HK-2 (cell line): ENCODE measurements around the gene IFT43.

Experiments
- DNase-seq: peaks from one replicate; pipeline ENCODE4 v3.0.0-alpha.2; 2018; ENCODE audit not compliant: unreplicated experiment

The IFT43 gene

DNA sequence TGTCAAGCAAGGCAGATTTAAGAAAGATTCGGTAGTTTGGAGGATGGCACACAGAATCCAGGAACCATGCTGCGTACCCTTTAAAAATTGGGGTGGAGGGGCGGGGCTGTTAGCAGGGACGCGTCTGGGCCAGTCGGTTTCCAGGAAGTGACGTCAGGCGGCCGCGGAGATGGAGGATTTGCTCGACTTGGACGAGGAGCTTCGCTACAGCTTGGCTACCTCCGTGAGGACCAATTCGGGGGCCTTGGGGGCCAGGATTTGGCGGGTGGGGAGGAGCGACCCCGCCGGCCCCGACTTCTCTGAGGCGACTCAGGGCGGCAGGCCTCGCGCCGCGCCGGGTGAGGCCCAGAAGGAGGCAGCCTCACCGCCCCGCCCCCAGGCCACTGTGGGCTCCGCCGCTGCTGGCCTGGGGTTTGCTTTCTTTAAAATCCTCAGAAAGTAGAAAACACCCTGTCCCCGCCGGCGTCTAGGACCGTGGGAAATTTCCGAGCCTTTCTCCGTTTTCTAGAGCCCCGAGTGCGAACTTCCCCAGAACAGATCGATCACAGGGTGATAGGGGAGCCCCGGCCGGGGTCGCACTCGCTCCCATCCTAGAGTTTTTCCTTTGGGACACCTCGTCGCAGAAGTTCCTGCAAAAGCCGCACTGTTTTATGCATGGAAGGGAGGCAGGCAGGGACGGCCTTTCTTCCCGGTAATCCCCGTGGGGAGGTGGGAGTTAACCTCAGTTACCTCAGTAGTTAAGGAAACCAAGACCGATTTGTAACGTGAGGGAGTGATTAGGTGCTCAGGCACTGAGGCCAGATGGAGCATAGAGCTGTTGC lies at the start of gene IFT43:
Gene IFT43, plus strand, starts transcription at position 146 of the 821 bp plus-strand sequence. Its CDS starts 24 bp downstream, at position 170.
- peak; percentile 69 for DNase-seq

DNA sequence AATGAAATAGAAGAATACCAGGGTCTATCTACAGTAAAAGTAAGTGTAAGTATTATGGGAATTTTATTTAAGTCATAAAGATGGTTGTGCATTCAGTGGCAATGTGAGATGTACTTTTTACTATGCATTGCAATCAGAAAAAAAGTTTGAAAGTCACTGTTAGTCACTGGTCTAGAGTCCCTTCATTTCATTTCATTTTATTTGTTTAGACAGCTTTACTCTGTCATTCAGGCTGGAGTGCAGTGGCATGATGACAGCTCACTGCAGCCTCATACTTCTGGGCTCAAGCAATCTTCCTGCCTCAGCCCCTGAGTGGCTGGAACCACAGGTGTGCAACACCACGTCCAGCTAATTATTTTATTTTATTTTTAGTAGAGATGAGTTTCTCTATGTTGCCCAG lies 46.4 kb upstream of the IFT43 start:
- no peak for DNase-seq

DNA sequence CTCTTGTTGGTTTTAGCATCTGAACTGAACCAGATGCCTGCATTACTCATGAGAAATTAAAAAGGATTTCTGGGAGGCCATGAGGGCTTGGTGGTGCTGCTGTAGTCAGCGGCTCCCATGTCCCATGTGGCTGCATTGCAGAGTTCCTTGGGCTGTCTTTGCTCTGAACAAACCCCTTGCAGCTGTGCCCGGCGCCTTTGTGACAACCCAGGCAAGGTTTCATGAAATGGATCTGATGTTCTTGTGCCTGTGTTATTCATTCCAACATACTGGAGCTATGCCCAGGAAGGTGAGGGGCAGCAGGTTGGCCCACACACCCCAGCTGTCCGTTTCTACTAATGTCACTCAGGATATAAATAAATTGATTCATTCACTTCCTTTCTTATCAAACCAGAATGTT lies 44.5 kb upstream of the IFT43 start:
- no peak for DNase-seq

DNA sequence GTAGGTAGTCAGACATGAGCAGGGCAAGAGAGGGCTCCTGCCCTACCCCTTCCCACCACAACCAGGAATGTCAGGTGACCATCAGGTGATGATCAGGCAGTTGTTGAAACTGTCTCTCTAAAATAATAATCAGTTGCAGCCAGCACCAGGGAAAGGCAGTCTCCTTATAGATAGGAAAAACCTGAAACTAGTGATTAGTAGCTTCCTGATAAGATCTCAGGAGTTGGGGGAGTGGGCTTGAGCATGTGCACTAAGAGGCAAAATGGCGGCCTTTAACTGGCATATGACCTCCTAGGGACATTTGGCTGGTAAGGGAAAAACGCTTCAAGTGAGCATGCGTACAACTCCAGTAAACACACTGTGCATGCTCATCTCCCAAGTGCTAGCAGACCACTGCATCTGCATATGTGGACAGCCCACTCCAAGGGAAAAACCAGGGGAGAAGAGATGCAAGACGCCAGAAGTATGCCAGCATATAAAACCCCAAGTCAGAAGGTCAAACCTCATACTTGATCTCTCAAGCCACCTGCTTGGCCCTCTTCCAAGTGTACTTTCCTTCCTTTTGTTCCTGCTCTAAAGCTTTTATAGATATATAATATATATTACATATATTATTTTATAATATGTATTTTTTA lies 40.8 kb upstream of the IFT43 start:
- no peak for DNase-seq

DNA sequence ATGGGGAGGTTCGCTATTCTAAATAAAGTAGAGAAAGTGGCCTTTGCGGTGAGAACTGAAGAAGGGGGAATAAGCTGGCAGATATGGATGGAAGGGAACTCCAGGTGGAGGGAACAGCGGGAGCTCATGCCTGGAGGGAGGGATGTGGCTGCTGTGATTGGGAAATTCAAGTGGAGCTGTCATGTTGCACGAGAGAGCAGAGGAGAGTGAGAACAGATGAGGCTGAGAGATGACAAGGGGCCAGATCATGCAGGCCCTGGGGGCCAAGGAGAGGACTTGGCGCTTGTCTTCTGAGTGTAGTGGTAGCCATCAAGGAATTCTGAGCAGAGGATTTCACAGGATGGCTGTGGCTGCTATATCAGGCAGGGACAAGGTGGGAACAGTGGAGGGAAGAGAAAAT lies 38.8 kb upstream of the IFT43 start:
- DNase-seq, result no peak

DNA sequence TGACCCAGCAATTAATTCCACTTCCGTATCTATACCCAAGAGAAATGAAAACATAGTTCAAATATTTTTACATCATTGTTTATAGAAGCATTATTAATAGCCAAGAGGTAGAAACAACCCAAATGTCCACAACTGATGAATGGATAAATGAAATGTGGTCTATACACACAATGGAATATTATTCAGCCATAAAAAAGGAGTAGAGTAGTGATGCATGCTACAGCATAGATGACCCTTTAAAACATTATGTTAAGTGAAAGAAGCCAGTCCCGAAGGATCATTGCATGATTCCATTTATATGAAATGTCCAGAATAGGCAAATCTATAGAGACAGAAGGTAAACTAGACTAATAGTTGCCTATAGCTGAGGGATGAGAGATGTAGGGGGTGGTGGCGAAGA lies 33.1 kb upstream of the IFT43 start:
- no peak for DNase-seq

DNA sequence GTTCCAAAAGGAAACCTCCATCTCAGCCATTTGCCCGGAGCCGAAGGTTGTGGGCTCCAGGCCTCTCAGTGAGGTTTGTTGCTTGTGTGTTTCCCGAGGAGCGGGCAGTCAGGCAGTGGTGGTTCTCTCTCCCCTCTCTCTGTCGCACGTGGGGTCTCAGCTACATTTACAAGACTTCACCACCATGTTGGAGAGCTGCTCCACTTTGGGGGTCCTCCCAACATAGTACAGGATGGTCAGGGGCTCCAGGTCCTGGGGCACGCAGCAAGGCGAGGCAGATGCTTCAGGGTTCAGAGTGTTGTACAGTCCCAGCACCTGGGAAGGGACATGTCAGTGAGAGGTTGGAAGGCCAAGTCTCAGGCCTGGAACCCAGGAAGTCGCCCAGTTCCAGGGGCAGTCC lies 26.5 kb upstream of the IFT43 start:
- no peak for DNase-seq

DNA sequence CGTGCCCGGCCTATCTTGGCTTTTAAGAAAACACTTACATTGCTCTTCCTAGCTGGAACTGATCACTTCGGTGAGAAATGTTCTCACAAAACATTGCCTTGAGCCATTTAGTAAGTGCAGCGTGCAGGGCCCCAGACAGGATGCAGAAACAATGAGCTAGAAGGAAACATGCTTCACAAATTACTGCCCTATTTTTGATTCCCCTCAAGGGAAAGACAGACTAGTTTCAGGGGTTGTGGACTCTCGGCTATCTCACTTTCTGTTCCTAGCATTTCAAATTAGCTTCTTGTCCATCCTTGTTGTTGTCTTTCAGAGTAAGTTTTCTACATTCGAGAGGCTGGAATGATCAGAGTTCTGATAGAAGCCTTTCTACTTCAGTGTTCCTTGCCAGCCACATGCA lies 25.3 kb upstream of the IFT43 start:
- DNase-seq, result no peak

DNA sequence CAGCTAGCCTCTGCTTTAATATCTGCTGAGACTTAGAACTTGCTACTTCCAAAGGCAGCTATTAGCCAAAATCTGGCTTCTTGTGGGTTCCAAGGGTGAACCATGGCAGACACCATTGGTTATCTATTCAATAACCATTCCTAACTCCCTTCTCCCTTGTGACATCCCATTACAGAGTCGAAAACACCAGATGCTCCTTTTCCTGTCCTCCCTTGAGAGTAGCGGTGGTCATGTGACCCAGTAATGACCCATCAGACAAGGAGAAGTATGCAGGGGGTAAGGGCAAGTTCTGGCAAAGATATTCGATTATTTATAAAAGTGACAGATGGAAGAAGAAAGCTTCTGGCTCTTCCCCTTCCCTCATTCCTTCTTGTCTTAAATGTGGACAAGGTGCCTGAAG lies 23.9 kb upstream of the IFT43 start:
- no peak for DNase-seq

DNA sequence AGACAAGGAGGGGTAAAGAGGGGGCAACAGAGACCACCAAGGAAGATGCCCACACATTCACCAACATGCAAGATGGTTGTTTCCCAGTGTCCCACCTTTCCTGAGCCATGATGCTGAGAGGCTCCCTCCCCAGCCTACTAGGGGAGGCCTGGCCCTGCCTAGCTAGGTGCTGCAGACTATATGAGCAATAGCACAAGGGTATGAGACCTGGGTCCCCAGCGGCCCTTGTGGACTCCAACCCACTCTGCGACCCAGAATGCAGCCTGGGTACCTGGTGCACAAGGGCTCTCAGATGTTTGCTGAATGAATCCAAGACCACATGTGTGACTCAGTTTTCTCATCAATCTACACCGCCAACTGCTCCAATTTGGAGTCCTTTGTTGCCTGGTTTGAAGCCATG lies 17.7 kb upstream of the IFT43 start:
- no peak for DNase-seq

DNA sequence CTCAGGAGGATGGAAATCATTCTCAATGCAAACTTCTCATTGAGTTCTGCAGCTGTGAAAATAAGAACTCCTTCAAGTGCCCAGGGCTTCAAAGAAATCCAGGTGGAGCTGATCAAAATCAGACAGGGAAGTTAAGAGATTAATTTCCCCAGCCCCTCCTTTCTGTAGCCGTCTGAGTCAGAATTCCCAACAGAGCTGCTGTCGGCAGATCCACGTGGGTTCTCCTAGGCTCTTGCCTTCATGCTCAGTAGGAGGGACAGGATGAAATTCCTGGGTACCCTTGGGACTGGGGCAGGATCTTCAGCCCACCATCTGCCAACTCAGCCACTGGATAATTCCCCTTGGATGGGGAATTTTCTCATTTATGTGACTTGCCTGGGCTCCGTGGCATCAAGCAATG lies 17.1 kb upstream of the IFT43 start:
- DNase-seq, result no peak

DNA sequence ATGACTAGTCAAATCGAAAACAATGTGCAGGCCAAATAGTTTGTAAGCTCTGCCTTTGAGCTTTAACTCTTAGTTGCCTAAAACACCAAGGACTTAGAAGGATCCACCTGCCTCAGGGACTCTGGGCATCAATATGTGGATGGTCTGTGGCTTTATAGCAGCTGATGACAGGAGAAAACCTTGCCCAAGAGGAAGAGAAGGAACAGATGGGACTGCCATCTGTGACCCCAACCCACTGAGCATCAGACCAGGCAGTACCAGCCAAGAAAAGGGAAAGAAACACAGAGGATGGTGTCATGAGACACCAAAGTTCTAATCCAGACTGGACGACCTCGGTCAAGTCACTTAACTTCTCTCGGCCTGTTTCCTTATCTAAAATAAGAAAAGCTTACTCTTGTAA lies 16.4 kb upstream of the IFT43 start:
- no peak for DNase-seq

DNA sequence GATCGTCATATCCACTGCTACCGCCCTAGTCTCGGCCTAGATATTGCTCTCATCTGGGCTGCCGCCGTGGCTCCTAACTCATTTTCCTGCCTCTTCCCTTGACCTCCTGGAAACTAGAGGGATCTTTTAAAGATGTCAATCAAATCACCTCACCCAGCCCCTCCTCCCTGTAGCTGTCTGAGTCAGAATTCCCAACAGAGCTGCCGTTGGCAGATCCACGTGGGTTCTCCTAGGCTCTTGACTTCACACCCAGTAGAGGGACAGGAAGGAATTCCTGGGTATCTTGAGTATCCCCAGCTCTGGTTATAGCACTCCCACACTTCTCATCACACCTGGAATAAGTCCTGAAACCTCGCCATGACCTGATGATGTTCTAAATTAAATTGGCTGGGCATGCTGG lies 15.7 kb upstream of the IFT43 start:
- DNase-seq, result peak; percentile 23

DNA sequence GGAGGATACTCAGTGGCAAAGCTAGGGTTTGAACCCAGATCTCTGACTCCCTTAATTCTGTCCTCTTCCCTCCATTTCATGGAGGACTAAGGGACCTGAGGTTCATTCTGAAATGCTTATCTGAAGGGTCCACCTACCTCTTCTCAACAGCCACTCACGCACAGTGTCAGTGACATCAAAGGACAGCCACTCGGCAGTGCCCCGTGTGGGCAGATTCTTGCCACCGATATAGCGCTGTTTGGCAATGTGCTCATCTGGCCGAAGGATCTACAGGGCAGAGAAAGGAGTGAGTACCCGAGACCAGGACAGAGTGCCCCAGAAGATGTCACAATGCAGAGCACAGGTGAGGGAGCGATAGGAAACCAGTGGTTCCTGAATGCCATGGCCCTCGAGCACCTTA lies 14.6 kb upstream of the IFT43 start:
- no peak for DNase-seq

DNA sequence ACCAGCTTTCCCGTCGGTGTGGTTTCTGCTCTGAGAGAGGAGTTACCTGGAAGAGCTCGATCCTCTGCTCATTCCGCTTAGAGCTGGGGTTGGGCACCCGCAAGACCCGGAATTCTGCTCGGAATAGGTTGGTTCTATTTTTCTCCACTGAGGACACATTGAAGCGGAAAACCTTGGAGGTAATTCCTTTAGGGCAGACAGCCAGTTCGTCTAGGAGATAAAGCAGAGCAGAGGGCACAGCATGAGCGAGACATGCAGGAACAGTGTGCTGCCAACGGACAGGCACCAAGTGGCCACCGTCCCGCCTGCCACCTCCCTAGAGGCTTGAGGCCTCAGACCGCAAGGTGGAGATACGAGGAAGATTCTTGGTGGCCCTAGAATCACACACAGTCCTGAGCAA lies 14.1 kb upstream of the IFT43 start:
- no peak for DNase-seq

DNA sequence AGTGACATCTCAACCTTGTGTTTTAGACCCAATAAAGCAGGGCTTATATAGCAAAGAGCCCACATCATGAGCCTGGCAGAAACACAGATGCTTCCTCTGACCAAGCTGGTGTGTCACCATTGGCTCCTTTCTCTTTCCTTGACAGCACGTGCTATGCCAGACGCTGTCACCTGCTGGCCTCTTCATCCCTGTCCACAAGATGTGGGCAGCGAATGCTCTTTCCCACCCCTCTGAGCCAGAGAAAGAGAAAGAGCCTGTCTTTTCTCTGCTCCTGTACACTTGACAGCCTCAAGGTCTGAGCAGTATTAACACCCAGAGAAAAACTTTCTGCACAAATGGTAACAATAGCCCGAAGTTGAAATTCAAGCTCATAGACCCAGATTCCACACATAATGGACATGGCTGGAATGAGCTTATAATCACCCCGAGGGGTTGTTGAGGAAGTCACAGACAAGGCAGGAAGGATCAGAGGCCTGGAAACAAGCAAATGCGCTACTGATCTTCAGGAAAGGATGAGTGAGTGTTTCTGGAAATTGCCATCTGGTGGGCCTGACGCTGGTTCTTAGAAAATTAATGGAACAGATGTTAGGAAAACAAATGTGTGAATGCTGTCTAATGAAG lies 12.7 kb upstream of the IFT43 start:
- no peak for DNase-seq

DNA sequence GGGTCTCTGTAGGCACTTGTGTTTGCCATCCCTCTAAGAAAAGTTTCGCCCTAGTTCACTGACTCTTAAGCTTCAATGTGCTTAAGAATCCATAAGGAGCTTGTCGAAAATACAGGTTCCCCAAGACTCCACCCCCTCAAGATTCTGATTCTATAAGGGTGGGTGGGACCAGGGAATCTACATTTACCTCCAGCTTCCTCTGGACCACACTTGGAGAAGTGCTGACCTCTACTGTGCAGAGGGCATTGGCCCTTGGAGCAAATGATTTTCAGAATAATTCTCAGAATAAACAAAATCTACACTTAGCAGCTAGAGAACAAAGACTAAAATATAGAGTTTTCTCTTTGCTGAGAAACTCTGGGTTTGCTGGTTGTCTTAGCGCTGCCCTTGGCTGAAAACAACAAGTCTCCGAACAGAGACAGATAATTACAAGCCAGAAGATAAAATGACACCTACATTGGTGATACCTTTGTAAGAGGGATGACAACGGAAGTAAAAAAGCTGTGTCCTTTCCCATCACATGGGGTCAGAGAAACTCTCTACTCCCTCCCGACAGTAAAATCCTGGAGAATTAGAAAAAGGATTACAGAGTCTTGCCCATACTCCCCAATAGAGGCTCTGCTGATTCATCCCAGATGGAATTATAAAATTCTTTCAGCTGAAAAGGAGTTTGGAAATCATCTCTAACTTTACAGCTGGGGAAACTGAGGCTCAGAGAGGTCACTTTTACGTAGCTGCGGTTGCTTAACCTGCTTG lies 8.6 kb upstream of the IFT43 start:
- DNase-seq, result no peak

DNA sequence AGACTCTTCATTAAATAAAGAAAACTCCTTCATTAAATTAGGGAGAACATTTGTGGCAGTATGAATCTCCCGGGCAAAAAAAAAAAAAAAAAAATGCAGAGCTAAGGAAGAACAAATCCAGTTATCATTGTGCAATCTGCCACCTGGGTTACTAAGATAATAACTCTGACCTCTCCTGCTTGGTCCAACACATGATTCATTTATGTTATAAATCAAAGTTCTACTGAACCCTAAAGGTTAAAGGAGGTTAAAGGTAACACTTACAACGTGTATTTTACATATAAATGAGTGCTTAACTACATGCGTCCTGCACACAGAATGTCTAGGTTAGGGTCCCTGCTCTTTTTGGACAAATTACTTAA lies 8.0 kb upstream of the IFT43 start:
- DNase-seq, result no peak

DNA sequence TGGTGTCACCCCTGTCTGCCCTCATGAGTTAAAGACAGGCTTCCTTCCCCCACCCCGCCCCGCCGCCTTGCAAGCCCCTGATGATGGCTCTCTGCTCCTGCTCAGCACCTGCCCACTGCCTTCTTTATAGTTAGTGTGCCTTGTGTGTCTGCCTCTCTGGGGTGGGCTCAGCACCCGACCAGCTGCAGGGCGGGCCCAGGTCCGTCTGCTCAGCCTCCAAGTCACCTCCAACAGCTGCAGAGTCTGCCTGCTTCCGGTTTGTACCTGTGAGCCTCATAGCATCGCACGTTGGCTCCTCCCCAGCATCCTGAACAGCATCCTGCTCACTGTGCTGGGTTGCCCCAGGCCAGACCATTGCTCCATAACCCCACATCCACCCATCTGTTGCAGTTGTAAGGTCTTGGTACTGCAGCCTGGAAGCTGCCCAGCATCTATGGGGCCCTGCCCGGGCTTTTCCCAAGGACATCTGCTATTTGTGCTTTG lies 7.3 kb upstream of the IFT43 start:
- DNase-seq, result no peak

DNA sequence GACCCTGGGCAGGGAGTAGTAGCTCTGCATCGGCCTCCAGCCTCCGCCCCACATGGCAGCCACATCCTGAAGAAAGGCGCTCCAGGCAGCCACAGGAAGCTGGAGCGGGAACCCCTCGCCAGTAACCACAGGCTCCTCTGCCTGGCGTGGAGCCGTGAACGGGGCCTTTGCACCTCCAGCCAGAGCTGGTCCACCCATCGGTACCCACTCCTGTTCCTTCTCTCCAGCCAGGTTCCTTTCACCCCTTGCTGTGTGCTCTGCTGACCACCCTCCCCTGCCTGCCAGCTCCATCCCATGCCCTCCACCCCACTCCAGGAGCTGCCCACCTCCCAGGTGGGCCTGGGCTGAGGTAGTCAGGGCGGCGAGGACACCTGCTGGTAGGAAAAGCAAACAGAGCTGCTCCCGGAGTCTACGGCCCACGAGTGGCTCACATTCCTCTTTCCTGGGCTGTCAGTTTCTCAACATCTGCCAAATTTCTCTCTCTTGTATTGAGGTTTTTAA lies 6.4 kb upstream of the IFT43 start:
- DNase-seq, result peak; percentile 27

DNA sequence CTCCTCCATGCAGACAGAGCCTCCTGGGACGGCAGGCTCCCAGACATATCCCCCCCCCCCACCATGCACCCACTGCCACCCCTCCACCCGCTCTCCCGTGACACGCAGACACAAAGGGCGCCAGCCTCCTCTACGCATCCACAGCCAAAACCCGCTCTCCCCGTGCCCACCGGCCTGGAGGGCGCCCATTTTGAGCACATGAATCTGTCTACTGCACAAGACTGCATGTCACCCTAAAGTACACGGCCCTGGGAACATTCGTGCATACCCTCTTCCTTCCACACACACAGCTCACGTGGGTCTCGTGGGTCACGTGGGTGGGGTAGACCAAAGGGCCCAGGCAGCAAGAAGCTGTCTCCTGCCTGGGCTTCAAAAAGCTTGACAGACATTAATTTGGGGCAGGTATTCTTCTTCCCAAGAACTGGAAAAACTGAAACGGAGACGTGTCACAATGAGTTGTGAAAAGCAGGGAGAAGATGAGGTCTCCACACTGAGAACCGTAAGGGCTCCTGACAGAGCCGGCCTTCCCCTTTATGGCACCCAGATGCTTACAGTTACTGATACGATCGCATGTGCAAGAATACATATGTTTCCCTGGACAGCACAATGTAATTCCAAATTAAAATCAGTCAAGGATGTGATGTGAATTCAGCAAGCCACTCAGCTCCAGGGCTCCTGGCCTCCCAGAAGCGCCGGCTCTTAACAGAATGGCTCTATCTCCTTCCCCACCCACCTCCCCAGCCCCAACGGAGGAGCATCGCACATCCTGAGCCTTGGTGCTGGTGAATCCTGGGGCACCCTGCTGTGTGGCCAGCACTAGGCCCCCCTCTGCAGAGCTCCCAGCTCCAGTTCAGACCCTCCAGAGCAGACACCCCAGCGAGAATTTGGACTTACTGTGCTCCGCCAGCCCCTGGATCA lies 5.7 kb upstream of the IFT43 start:
- DNase-seq, result no peak
